Gastrocnemius medialis (tissue), 4 donors: ENCODE measurements around the gene OLAH.

Experiments
- POLR2A ChIP-seq, 2 donors: fragments of 450-650 bp; IDR thresholded peaks; one replicate each; pipeline ENCODE4 v1.6.1; 2017; ENCODE audit warnings: antibody characterized with exemption in 2 of 2, mild to moderate bottlenecking in 2 of 2, moderate library complexity in 2 of 2
- TF ChIP-seq, protein P1 (sequence below), 5 experiments: fragments of 450-650 bp in 3 of 5; fragments of 200-600 bp in 2 of 5; sonication (generic) in 2 of 5; IDR thresholded peaks in 4 of 5; conservative IDR thresholded peaks in 1 of 5; 1 replicate in 4 of 5; 2 replicates in 1 of 5; pipeline ENCODE4 v1.5.1; 2016 to 2019; ENCODE audit warnings: antibody characterized with exemption in 5 of 5, mild to moderate bottlenecking in 3 of 5, moderate library complexity in 3 of 5

DNA sequence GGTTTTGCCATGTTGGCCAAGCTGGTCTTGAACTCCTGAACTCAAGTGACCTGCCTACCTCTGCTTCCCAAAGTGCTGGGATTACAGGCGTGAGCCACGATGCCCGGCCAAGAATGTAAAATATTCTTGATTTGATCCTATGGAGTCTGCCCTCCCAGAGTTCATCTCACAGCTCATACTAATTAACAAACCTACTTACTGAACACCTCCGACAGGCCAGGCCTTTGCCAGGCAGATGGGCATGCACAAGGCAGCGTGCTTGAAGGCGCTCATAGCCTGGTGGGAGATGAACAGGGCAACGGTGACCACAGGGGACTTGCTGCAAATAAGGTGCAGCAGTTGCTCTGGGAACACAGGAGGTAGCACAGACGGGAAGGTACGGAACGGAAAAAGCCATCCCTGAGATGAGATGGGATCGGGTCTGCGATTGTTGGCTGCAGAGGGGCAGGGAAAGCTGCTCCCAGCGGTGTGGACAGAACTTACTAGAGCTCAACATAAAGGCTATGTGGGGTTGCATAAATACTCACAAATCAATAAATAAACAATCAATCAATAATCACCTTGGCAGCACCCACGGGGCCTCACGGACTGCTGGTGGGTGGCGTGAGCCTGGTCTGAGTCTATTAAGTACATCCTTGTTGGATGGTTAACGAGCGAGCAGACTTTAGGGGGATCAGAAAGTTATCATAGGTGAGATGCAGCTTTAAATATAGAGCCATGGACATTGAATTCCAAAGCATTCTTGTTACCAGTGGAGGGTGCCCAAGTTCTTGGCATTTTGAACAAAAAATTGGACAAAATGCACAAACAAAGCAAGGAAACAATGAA is 40.1 kb downstream of the OLAH start:
- TF ChIP-seq, protein P1, sequence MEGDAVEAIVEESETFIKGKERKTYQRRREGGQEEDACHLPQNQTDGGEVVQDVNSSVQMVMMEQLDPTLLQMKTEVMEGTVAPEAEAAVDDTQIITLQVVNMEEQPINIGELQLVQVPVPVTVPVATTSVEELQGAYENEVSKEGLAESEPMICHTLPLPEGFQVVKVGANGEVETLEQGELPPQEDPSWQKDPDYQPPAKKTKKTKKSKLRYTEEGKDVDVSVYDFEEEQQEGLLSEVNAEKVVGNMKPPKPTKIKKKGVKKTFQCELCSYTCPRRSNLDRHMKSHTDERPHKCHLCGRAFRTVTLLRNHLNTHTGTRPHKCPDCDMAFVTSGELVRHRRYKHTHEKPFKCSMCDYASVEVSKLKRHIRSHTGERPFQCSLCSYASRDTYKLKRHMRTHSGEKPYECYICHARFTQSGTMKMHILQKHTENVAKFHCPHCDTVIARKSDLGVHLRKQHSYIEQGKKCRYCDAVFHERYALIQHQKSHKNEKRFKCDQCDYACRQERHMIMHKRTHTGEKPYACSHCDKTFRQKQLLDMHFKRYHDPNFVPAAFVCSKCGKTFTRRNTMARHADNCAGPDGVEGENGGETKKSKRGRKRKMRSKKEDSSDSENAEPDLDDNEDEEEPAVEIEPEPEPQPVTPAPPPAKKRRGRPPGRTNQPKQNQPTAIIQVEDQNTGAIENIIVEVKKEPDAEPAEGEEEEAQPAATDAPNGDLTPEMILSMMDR (IDR thresholded peaks at IDR 0.05 in 4 of 5, conservative IDR thresholded peaks at IDR 0.05 in 1 of 5), result no peak
- no peak for TF ChIP-seq POLR2A (IDR thresholded peaks at IDR 0.05)
